Measurements from ENCODE around the gene ZNF783. TPM values are rescaled to one million over a fixed set of nuclear protein-coding genes. Genes with fewer than 3 reads are reported as not detected.

The ZNF783 gene
- total and polyA plus RNA-seq, 8 donors: 11.5 to 21.9 (median 16.2) TPM

DNA sequence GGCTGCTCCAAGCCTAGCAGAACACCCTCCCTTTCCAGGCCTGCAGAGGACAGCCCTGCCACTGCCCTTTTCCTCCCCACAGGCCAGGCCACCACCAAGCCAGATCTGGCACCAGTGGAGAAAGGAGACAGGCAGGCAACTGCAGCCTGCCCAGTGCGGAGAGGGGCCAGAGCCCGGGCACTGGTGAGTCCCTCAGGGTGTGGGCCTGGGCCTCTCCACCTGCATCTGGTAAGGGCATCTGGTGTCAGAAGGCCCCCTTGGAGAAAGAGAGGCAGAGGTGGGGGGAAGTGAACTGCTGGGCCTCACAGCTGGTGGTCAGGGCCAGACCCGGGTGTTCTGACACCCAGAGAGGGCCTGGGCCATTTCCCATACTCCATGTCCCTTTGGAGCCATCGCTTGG lies 27.9 kb downstream of the ZNF783 start:
- TF ChIP-seq, protein P1, sequence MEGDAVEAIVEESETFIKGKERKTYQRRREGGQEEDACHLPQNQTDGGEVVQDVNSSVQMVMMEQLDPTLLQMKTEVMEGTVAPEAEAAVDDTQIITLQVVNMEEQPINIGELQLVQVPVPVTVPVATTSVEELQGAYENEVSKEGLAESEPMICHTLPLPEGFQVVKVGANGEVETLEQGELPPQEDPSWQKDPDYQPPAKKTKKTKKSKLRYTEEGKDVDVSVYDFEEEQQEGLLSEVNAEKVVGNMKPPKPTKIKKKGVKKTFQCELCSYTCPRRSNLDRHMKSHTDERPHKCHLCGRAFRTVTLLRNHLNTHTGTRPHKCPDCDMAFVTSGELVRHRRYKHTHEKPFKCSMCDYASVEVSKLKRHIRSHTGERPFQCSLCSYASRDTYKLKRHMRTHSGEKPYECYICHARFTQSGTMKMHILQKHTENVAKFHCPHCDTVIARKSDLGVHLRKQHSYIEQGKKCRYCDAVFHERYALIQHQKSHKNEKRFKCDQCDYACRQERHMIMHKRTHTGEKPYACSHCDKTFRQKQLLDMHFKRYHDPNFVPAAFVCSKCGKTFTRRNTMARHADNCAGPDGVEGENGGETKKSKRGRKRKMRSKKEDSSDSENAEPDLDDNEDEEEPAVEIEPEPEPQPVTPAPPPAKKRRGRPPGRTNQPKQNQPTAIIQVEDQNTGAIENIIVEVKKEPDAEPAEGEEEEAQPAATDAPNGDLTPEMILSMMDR (IDR thresholded peaks at IDR 0.05): no peak
- Histone ChIP-seq H3K27me3 (no peaks in the 10 kb centered on the region), H3K27ac (no peak overlapping the region), H3K9me3 (no peaks in the 10 kb centered on the region), H3K4me3 (no peak overlapping the region), H3K36me3 (peaks cover 0 to 23% of the 10 kb centered on the region in 2 donors), H3K4me1 (peaks cover 0 to 9% of the 10 kb centered on the region in 2 donors)
- peak in 1 of 4 donors; percentile 64 for DNase-seq
- intact Hi-C loops (cut with DNase I): no loop called here
- no peak for ATAC-seq

DNA sequence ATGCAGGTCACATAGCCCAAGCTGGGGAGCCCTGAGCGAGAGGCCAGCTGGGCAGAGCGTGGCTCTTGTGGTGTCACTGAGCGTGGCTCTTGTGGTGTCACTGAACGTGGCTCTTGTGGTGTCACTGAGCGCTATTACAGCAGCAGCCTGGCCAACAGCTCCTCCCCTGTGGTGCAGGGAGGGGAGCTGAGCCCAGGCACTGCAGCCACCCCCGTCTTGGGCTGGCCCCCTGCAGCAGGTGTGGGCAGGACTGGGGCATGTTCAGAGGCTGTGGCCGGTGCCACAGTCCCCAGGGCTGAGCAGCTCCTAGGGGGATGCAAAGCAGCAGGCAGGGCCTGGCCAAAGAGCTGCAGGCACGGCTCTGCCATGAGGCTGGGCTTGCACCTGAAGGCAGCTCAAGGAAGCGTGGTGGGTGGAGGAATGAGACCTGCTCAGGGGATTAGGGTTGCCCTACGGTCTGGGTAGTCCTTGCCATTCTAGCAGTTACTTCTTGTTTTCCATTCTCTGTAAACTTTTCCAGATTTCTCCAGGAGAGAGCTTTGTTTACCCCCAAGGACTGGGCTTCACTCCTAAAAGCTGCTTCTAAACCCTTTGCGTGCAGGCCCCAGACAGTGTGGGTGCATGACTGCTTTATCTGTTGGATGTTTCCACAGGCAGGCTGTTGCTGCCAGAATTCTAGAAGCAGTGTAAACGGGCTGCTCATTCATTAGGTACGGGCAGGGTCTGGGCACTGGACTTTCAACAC lies 29.2 kb downstream of the ZNF783 start:
- no peak for ATAC-seq

DNA sequence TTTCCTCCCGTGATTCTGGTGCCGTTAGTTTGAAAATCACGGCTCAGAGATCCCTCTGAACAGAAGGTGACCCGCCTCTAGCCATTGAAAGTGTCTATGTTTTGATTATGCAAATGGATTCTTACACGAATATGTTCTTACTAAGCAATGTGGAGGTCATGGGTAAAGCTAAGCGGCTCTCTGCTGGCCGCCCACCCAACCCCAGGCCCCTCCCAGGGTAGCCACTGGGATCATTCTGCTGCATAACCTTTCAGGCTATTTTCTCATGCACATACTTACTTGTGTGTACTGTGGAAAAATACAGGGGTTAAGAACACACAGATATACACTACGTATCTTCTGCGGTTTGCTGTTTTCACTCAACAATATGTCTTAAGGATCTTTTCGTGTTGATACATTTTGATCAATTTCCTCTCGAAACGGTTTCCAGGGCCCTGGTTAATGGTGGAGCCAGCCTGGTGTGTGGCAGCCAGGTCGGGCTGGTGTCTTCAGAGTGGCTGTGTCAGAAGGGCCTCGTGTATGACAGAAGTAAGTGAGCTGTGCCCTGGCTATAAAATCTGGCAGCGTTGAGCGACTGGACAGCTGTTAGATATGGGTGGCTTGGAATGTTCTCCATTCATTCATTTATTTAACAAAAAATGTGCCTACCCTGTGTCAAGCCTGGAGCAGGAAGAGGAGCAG lies 29.9 kb downstream of the ZNF783 start:
- Histone ChIP-seq H3K9me3 (no peaks in the 10 kb centered on the region), H3K4me1 (no peaks in the 10 kb centered on the region), H3K36me3 (peaks cover 0 to 27% of the 10 kb centered on the region in 2 donors), H3K4me3 (no peak overlapping the region), H3K27me3 (no peaks in the 10 kb centered on the region), H3K27ac (no peak overlapping the region)
- DNase-seq (no peak), ATAC-seq (no peak)
- TF ChIP-seq, protein P1 (IDR thresholded peaks at IDR 0.05): no peak
- intact Hi-C loops (cut with DNase I): no loop called here

More for the DNA sequence above, 29.2 kb downstream of the ZNF783 start:
- intact Hi-C loops (cut with DNase I): no loop called here
- H3K9me3 ChIP-seq: no peaks in the 10 kb centered on the region
- H3K4me1 ChIP-seq: no peaks in the 10 kb centered on the region
- H3K27ac ChIP-seq: no peak overlapping the region
- peaks cover 0 to 27% of the 10 kb centered on the region in 2 donors for H3K36me3 ChIP-seq
- H3K27me3 ChIP-seq: no peaks in the 10 kb centered on the region
- TF ChIP-seq, protein P1 (IDR thresholded peaks at IDR 0.05): no peak
- DNase-seq: peak in 1 of 4 donors; percentile 46
- H3K4me3 ChIP-seq: no peak overlapping the region

DNA sequence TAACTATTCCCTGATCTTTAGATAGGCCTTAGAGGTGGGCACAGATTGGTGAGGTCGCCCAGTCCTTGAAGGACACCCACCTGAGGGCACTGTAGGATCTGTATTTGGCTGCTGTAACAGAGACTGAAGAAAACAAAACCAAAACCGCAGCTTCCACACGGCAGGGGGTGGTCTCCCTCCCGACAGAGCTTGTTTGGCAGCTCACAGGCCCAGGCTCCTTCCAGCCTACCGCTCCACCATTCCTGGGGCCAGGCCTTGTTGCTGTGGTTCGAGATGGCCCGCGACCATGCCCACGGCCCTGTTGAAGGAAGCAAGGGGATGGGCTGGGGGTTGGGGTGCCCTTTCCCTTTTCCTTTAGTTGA lies 30.4 kb downstream of the ZNF783 start:
- peaks cover 0 to 27% of the 10 kb centered on the region in 2 donors for H3K36me3 ChIP-seq
- no peaks in the 10 kb centered on the region for H3K9me3 ChIP-seq
- no peak overlapping the region for H3K27ac ChIP-seq
- H3K4me3 ChIP-seq: no peak overlapping the region
- no peaks in the 10 kb centered on the region for H3K27me3 ChIP-seq
- no peak for ATAC-seq
- no peaks in the 10 kb centered on the region for H3K4me1 ChIP-seq
- intact Hi-C loops (cut with DNase I): no loop called here
- TF ChIP-seq, protein P1 (IDR thresholded peaks at IDR 0.05): no peak
- peak in 1 of 4 donors; percentile 41 for DNase-seq

DNA sequence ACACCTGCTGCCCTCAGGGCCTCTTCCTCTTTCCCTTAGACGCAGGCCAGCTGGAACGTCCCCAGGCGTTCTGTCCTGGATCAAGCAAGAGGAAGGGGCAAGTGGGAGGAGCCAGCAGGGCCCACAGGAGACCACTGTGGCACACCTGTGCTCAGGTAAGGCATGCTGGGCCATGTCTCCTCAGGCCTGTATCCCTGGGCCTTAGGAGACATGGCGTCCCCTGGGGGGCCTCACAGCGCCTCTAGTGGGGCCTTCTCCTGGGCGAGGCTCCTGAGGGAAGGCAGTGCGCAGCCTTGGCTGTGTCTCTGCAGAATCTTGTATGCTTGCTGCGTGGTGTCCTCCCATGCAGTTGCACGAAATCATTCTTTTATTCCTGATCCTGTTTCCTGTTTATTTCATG lies 31.3 kb downstream of the ZNF783 start:
- Histone ChIP-seq H3K36me3 (peaks cover 0 to 27% of the 10 kb centered on the region in 2 donors), H3K4me3 (no peak overlapping the region), H3K4me1 (no peaks in the 10 kb centered on the region), H3K9me3 (no peaks in the 10 kb centered on the region), H3K27ac (no peak overlapping the region), H3K27me3 (no peaks in the 10 kb centered on the region)
- DNase-seq: no peak
- intact Hi-C loops (cut with DNase I): no loop called here
- no peak for ATAC-seq
- TF ChIP-seq, protein P1 (IDR thresholded peaks at IDR 0.05): no peak
